T-helper 1 cell treated with Interleukin-12 subunit alpha and Interleukin-12 subunit beta and Interleukin-4 antibody, amounts not matched to agents 30 ng/mL and 1 ng/mL, for 36 hours (primary cell): Measurements from ENCODE around the gene TPTE2. TPM values are rescaled to one million over a fixed set of nuclear protein-coding genes. Genes with fewer than 3 reads are reported as not detected.
"Not testable (repeated sequence)": the region's sequence is repeated elsewhere in the genome, so short reads cannot be mapped to it uniquely, and the experiment has no call there.

ENCODE experiments used
- intact Hi-C: fragments of 100-400 bp; cut with micrococcal nuclease; formaldehyde crosslinking; loops from one replicate; pipeline ENCODE4 v1.15.1; 2024
- total RNA-seq: library from RNA; stranded (reverse); gene quantifications from 2 replicates; pipeline ENCODE4 v1.2.3, GENCODE V29; 2022

TPTE2 gene
- total RNA-seq, 1 donor from 2014 or later: 0.12 TPM

- intact Hi-C loops: no loop called here
Observed at GRCh38 chr13:19567820-19568534, 6.6 kb upstream of the TPTE2 start.

- intact Hi-C loops: no loop called here
Observed at GRCh38 chr13:19561585-19561984, 253 bp upstream of the TPTE2 start.

GRCh38 chr13:19560672-19561071, 660 bp downstream of the TPTE2 start:
- intact Hi-C loops: not testable (repeated sequence)

GRCh38 chr13:19559739-19560138, 1.6 kb downstream of the TPTE2 start:
- intact Hi-C loops: not testable (repeated sequence)

GRCh38 chr13:19557287-19557686, 4.0 kb downstream of the TPTE2 start:
- intact Hi-C loops: not testable (repeated sequence)

GRCh38 chr13:19549245-19549644, 12.1 kb downstream of the TPTE2 start:
- intact Hi-C loops: not testable (repeated sequence)

- intact Hi-C loops: not testable (repeated sequence)
Observed at GRCh38 chr13:19525634-19526033, 35.7 kb downstream of the TPTE2 start.

- intact Hi-C loops: no loop called here
Observed at GRCh38 chr13:19519049-19519448, 42.3 kb downstream of the TPTE2 start.

GRCh38 chr13:19507623-19508022, 53.7 kb downstream of the TPTE2 start:
- intact Hi-C loops: not testable (repeated sequence)

GRCh38 chr13:19460126-19460525, 101.2 kb downstream of the TPTE2 start:
- intact Hi-C loops: not testable (repeated sequence)

GRCh38 chr13:19439056-19439686, 122.2 kb downstream of the TPTE2 start:
- intact Hi-C loops: not testable (repeated sequence)

GRCh38 chr13:19437780-19438179, 123.6 kb downstream of the TPTE2 start:
- intact Hi-C loops: not testable (repeated sequence)

GRCh38 chr13:19422236-19422635, 139.1 kb downstream of the TPTE2 start:
- intact Hi-C loops: not testable (repeated sequence)

- intact Hi-C loops: not testable (repeated sequence)
Observed at GRCh38 chr13:19412494-19412893, 148.8 kb downstream of the TPTE2 start.

GRCh38 chr13:19382746-19383511, 178.4 kb downstream of the TPTE2 start:
- intact Hi-C loops: not testable (repeated sequence)

GRCh38 chr13:19382111-19382510, 179.2 kb downstream of the TPTE2 start:
- intact Hi-C loops: no loop called here

Other genes with a start within 250 kb of the TPTE2 start
- gene MPHOSPH8, start 72.1 kb upstream of the TPTE2 start, total RNA-seq: 49.6 and 50.3 TPM in 2 replicates
- 70.0 and 71.2 TPM in 2 replicates for gene PSPC1, start 221.4 kb upstream of the TPTE2 start, total RNA-seq